ENCODE measurements around the gene POM121C.
"Not testable (repeated sequence)": the region's sequence is repeated elsewhere in the genome, so short reads cannot be mapped to it uniquely, and the experiment has no call there.

Gene POM121C

GRCh38 chr7:75374519-75375317 is 111.4 kb downstream of the POM121C start:
- not testable (repeated sequence) for DNase-seq

GRCh38 chr7:75374144-75374518 is 112.0 kb downstream of the POM121C start:
- not testable (repeated sequence) for DNase-seq

GRCh38 chr7:75367313-75367712 is 118.8 kb downstream of the POM121C start:
- not testable (repeated sequence) for DNase-seq
